NCI-H146 treated with DMSO at 0.1 percent for 48 hours (cell line): Measurements from ENCODE around the gene HTR3A.
A peak's percentile ranks its signal among the peaks of the same experiment; 100 is the strongest.

Experiments
- DNase-seq: peaks from one replicate; lab custom pipeline; 2025; ENCODE audit not compliant: unreplicated experiment; lab: John Stamatoyannopoulos, UW

Gene HTR3A

DNA sequence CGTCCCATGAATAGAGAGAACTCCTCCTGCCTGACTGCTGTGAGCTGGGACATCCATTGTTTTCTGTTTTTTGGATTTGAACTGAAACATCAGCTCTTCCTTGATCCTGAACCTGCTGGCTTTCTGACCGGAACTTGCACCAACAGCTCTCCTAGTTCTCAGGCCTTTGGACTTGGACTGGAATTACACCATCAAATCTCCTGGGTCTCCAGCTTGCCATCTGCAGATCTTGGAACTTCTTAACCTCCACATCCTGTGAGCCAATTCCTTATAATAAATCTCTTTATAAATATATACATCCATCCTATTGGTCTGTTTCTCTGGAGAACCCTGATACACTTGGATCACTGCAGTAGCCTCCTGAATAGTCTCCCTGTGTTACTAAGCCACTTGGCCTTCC is 42.1 kb downstream of the HTR3A start:
- no peak for DNase-seq

DNA sequence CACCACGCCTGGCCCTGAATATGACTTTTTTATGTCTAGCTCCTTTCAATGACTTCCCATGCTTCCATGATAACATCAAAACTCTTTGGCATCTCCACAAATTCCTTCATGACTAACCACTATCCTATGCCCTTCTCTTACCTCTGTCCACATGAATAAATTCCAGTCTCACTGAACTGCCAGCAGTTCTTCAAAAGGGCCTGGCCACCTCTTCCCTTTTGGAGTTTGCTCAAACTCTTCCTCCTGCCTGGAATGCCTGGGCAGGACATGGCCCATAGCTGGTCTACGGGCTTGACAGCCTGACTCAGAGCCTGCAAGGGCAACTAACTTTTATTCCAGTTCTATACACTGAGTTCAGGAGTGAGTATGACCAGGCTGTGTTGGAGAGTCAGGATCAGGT is 42.8 kb downstream of the HTR3A start:
- no peak for DNase-seq

DNA sequence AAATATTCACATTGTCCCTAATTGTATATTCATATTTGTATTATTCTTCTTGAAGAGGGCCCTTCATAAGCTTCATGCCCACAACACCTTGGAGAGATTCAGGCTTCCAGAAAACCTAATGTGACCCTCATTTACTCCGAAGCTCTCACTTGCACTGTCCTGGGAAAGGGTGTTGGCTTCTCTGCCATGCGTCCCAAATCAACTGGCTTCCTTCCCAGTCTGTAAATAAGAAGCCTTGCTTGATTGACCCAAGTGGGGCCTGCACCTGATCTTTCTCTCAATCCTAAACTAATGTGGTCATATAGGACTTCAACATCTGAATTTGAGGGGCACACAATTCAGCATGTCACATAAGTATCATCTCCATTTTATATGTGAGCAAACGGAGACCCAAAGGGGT is 44.1 kb downstream of the HTR3A start:
- no peak for DNase-seq

- no peak for DNase-seq
Observed at GRCh38 chr11:114019574-114019973, 44.7 kb downstream of the HTR3A start.

DNA sequence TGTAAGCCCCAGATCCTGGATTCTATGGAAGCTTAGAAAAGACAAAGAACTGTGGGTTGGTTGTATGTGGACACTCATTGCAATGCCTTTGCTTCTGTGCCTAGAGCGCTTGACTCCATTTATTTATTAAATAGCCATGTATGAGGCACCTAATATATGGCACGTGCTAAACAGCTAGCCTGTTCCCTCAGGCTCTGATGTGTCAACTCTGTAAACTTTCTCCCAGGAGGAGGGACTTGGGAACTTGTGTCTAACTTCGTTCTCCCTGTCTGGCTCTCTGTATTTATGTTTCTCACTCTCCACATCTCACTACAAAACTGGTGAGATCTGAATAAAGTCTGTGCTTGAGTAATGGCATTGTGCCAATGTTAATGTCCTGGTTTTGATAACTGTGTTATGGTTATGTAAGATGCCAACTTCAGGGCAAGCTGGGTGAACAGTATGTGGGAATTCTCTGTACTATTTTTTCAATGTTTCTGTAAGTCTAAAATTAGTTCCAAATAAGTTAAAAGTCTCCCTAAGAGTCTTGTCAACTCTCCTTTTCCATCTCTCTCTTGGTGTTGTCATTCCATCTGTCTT is 50.5 kb downstream of the HTR3A start:
- no peak for DNase-seq

DNA sequence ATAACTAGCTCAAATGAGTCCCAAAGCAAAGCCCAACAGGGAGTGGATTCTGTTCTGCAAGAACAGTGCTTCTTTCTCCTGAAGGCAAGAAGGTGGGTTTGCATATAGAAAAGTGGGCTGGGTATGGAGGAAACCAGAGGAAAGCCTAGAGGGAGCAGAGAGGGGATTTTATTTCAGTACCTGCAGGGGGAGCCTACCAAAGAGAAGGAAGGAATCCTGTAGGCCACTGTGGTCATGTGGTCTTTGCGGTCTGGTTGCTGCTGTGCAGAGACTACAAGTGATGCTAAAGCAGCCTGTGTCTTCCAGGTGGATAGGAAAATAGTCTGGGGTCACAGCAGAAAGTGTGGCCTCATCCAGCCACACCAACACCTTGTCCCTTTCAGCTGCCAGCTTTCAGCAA is 51.4 kb downstream of the HTR3A start:
- no peak for DNase-seq

- DNase-seq, result no peak
Observed at GRCh38 chr11:114027391-114027790, 52.5 kb downstream of the HTR3A start.

GRCh38 chr11:114027926-114028325 is 53.0 kb downstream of the HTR3A start:
- no peak for DNase-seq

GRCh38 chr11:114031246-114031966 is 56.5 kb downstream of the HTR3A start:
- DNase-seq, result no peak

DNA sequence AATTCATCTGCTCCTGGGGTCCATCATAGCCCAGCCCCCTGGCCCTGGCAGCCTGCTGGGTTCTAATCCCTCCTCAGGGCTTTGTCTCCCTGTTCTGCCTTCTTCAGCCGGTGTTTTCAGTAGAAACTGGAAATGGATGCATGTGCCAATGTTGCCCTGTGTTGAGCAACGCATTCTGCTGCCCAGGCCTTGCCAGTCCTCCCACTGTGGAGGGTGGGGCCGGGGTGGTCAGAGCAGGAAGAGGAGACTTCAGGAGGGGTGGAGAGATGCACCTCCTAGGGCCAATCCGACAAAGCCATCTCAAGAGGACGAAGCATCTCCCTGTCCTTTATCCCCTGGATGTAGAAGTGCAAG is 57.0 kb downstream of the HTR3A start:
- no peak for DNase-seq

- no peak for DNase-seq
Observed at GRCh38 chr11:114033066-114033465, 58.2 kb downstream of the HTR3A start.

- DNase-seq, result no peak
Observed at GRCh38 chr11:114033572-114033971, 58.7 kb downstream of the HTR3A start.

DNA sequence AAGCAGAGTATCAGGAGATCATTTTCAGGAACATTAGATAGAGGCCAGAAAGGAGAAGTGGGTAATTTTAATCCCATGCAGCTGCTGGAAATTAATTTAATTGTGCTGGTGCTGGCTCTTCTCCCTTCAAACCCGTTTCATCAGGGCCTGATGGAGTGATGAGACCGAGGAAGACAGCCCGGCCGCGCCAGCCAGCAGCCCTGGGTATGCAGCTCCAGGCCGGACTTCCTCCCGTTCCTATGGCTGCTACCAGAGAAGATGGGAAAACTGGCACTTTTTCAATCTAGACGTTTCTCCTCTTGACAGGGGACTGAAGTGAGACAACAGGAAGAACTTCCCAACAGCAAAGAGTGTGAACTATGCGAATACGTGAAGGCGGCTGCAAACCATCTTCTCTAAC is 60.0 kb downstream of the HTR3A start:
- DNase-seq, result no peak

DNA sequence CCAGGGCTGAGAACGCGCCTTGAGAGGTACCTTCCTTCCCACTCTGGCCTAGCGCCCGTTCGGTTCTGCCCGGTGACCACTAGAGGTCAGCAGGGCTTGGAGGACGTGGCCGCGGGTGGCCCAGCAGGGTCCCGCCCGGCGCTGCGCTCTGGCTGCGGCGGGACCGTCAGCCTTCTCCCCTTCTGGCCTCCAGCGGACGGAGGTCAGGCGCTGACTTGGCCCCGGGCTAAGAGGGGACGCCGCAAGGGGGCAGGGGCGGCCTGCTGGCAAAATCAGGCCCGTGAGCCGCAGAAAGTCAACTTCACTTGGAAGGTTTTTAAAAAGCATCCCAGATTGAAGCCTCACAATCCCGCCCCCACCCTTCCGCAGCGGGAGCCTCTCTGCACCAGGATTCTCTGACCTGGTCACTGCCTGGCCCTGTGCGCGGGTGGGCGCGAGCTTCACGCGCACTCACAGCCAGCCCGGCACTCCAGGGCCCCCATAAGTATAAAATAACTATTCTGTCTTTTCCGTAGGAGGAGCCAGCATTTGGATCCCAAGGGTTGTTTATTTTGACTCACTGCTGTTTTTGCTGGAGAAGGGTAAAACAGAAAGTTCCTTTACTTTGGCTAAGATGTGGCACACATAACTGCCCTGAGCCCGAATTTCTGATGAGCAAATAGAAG is 61.4 kb downstream of the HTR3A start:
- DNase-seq, result peak; percentile 35

- DNase-seq, result no peak
Observed at GRCh38 chr11:114036958-114037357, 62.0 kb downstream of the HTR3A start.

DNA sequence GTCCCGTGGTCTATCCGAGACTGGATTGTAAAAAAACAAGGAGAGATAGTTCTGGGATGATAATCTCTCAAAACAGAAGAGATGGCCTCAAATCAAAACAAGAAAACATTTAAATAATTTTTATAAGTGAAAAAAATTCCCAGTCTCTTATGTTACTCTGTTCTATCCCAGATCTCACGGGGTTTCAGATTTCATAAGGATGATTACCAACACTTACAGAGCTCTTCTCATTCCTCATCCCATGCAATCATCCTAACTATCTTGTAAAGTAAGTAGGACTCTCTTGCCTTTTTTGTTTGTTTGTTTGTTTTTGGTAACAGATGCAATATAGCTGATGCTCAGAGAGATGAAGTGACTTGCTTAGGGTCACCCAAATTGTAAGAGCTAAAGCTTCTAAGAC is 64.6 kb downstream of the HTR3A start:
- DNase-seq, result no peak
